Measurements from ENCODE around the gene CD163.
"Not testable (repeated sequence)": the region's sequence is repeated elsewhere in the genome, so short reads cannot be mapped to it uniquely, and the experiment has no call there.

Gene CD163

GRCh38 chr12:7444537-7444936, 59.0 kb downstream of the CD163 start:
- no peak for DNase-seq

GRCh38 chr12:7444076-7444475, 59.5 kb downstream of the CD163 start, which contains the start of gene CD163L1:
TSS of gene CD163L1 (minus strand) at chr12:7444153. CDS start at chr12:7444127, 26 bp downstream.
- DNase-seq = no peak

- DNase-seq = no peak
Observed at GRCh38 chr12:7441216-7441615, 62.4 kb downstream of the CD163 start.

GRCh38 chr12:7439579-7440505, 63.7 kb downstream of the CD163 start:
- peak; percentile 50 for DNase-seq

DNA sequence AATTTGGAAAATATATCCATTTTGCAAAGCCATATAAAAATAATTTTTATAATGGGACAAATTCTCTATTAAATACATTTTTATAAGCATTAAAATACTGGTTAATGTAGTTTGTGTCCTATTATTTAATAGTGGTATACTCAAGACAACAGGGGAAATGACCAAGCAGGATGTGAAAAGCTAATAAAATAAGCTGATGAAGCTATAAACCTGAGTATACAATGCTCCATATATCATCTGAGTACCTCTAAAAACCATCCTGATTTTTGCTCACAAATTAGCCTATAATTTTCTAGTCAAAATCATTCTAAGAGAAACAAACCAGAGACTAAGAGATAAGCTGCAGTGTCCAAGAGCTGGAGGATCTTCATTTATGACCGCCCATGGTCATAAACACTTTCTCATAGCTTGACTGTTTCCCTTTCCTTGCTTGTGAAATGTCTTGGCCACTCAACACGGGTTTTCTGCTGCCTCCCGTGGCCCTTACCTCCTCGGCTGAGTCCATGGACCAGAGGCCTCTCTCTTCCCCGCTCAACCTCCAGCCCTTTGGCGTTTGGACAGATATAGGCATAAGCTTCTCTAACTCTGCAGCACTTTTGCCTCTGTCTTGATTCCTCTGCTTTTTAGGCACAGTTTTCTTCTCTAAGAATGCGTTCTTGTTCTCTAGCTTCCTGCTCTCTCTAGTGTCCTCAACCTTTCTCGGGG, 65.1 kb downstream of the CD163 start:
- DNase-seq = not testable (repeated sequence)

- not testable (repeated sequence) for DNase-seq
Observed at GRCh38 chr12:7437494-7437893, 66.1 kb downstream of the CD163 start.

- no peak for DNase-seq
Observed at GRCh38 chr12:7434670-7435069, 68.9 kb downstream of the CD163 start.

DNA sequence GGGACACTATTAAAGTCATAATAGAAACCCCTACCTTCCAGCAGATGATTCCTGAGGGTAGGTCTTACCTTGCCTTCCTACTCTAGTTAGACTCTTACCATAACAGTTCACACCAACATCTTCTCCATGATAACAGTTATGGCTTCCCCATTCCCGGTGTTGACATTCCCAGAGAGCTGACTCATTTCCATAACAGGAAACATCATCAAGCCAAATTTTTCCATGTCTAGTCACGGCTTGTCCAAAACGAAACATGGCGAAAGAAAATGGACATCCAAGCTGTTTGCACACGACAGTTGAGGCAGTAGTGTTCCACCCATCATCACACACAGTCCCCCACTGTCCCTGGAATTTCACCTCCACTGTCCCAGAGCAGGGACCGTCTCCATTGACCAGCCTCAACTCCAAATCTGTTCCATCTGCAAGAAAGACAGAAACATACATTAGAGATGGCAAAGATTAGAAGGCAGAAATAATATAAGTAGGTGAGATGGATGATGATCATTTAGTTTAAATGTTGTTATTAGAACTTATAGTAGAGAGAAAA, 70.2 kb downstream of the CD163 start:
- DNase-seq = no peak

- no peak for DNase-seq
Observed at GRCh38 chr12:7431993-7432685, 71.4 kb downstream of the CD163 start.

All from activated T-cell treated with anti-CD3 and anti-CD28 coated beads, Interleukin-2, amount 50 U/mL, for 1 hour (primary cell).